Measurements from ENCODE around the gene BRD3OS.

Gene BRD3OS

GRCh38 chr9:134029248-134030226 lies 4.3 kb downstream of the BRD3OS start:
- Mint-ChIP-seq H3K4me3 (no peak overlapping the region), H3K9me3 (no peaks in the 10 kb centered on the region), H3K4me1 (ENCODE audit: low read depth) (peaks cover 6% of the 10 kb centered on the region), H3K27me3 (ENCODE audit: low read depth) (no peaks in the 10 kb centered on the region), H3K27ac (no peak overlapping the region), H3K36me3 (ENCODE audit: low read depth) (peaks cover 7% of the 10 kb centered on the region)
- DNase-seq (ENCODE audit: low spot score), result no peak

GRCh38 chr9:134030821-134031470 lies 5.7 kb downstream of the BRD3OS start:
- Mint-ChIP-seq H3K36me3 (ENCODE audit: low read depth) (peaks cover 14% of the 10 kb centered on the region), H3K4me1 (ENCODE audit: low read depth) (peaks cover 5% of the 10 kb centered on the region), H3K9me3 (no peaks in the 10 kb centered on the region), H3K27ac (no peak overlapping the region), H3K27me3 (ENCODE audit: low read depth) (no peaks in the 10 kb centered on the region), H3K4me3 (no peak overlapping the region)
- DNase-seq (ENCODE audit: low spot score), result no peak

GRCh38 chr9:134031783-134032182 lies 6.5 kb downstream of the BRD3OS start:
- Mint-ChIP-seq H3K36me3 (ENCODE audit: low read depth) (peaks cover 20% of the 10 kb centered on the region), H3K27me3 (ENCODE audit: low read depth) (no peaks in the 10 kb centered on the region), H3K9me3 (no peaks in the 10 kb centered on the region), H3K4me3 (no peak overlapping the region), H3K4me1 (ENCODE audit: low read depth) (peaks cover 2% of the 10 kb centered on the region), H3K27ac (no peak overlapping the region)
- DNase-seq (ENCODE audit: low spot score), result no peak

GRCh38 chr9:134032456-134033222 lies 7.4 kb downstream of the BRD3OS start:
- Mint-ChIP-seq H3K4me1 (ENCODE audit: low read depth) (no peaks in the 10 kb centered on the region), H3K36me3 (ENCODE audit: low read depth) (peaks cover 24% of the 10 kb centered on the region), H3K4me3 (no peak overlapping the region), H3K9me3 (no peaks in the 10 kb centered on the region), H3K27ac (no peak overlapping the region), H3K27me3 (ENCODE audit: low read depth) (no peaks in the 10 kb centered on the region)
- no peak for DNase-seq (ENCODE audit: low spot score)

GRCh38 chr9:134033516-134034214 lies 8.4 kb downstream of the BRD3OS start:
- Mint-ChIP-seq H3K9me3 (no peaks in the 10 kb centered on the region), H3K27ac (no peak overlapping the region), H3K4me1 (ENCODE audit: low read depth) (no peaks in the 10 kb centered on the region), H3K36me3 (ENCODE audit: low read depth) (peaks cover 33% of the 10 kb centered on the region), H3K4me3 (no peak overlapping the region), H3K27me3 (ENCODE audit: low read depth) (no peaks in the 10 kb centered on the region)
- no peak for DNase-seq (ENCODE audit: low spot score)

- no peaks in the 10 kb centered on the region for H3K9me3 Mint-ChIP-seq
- no peaks in the 10 kb centered on the region for H3K27me3 Mint-ChIP-seq (ENCODE audit: low read depth)
- H3K4me3 Mint-ChIP-seq, result no peak overlapping the region
- H3K36me3 Mint-ChIP-seq (ENCODE audit: low read depth), result peaks cover 40% of the 10 kb centered on the region
- no peaks in the 10 kb centered on the region for H3K4me1 Mint-ChIP-seq (ENCODE audit: low read depth)
- H3K27ac Mint-ChIP-seq, result no peak overlapping the region
- DNase-seq (ENCODE audit: low spot score), result no peak
Measured at GRCh38 chr9:134034215-134035040, 9.1 kb downstream of the BRD3OS start.

- Mint-ChIP-seq H3K27me3 (ENCODE audit: low read depth) (no peaks in the 10 kb centered on the region), H3K9me3 (no peaks in the 10 kb centered on the region), H3K36me3 (ENCODE audit: low read depth) (peaks cover 49% of the 10 kb centered on the region), H3K4me3 (no peak overlapping the region), H3K27ac (no peak overlapping the region), H3K4me1 (ENCODE audit: low read depth) (no peaks in the 10 kb centered on the region)
- no peak for DNase-seq (ENCODE audit: low spot score)
Measured at GRCh38 chr9:134035041-134036039, 10.1 kb downstream of the BRD3OS start.

- no peaks in the 10 kb centered on the region for H3K4me1 Mint-ChIP-seq (ENCODE audit: low read depth)
- no peaks in the 10 kb centered on the region for H3K27me3 Mint-ChIP-seq (ENCODE audit: low read depth)
- H3K9me3 Mint-ChIP-seq, result no peaks in the 10 kb centered on the region
- H3K36me3 Mint-ChIP-seq (ENCODE audit: low read depth), result peaks cover 52% of the 10 kb centered on the region
- DNase-seq (ENCODE audit: low spot score), result no peak
- H3K27ac Mint-ChIP-seq, result no peak overlapping the region
- H3K4me3 Mint-ChIP-seq, result no peak overlapping the region
Measured at GRCh38 chr9:134036130-134036529, 10.8 kb downstream of the BRD3OS start.

GRCh38 chr9:134037641-134038040 lies 12.4 kb downstream of the BRD3OS start:
- no peaks in the 10 kb centered on the region for H3K4me1 Mint-ChIP-seq (ENCODE audit: low read depth)
- no peaks in the 10 kb centered on the region for H3K9me3 Mint-ChIP-seq
- H3K27me3 Mint-ChIP-seq (ENCODE audit: low read depth), result no peaks in the 10 kb centered on the region
- peaks cover 52% of the 10 kb centered on the region for H3K36me3 Mint-ChIP-seq (ENCODE audit: low read depth)
- DNase-seq (ENCODE audit: low spot score), result no peak
- no peak overlapping the region for H3K4me3 Mint-ChIP-seq
- no peak overlapping the region for H3K27ac Mint-ChIP-seq

- DNase-seq (ENCODE audit: low spot score), result no peak
- no peaks in the 10 kb centered on the region for H3K4me1 Mint-ChIP-seq (ENCODE audit: low read depth)
- no peak overlapping the region for H3K4me3 Mint-ChIP-seq
- H3K27ac Mint-ChIP-seq, result no peak overlapping the region
- no peaks in the 10 kb centered on the region for H3K27me3 Mint-ChIP-seq (ENCODE audit: low read depth)
- peaks cover 45% of the 10 kb centered on the region for H3K36me3 Mint-ChIP-seq (ENCODE audit: low read depth)
- H3K9me3 Mint-ChIP-seq, result no peaks in the 10 kb centered on the region
Measured at GRCh38 chr9:134039386-134040175, 14.3 kb downstream of the BRD3OS start.

GRCh38 chr9:134040176-134040565 lies 14.9 kb downstream of the BRD3OS start:
- no peak overlapping the region for H3K4me3 Mint-ChIP-seq
- H3K36me3 Mint-ChIP-seq (ENCODE audit: low read depth), result peaks cover 42% of the 10 kb centered on the region
- H3K27ac Mint-ChIP-seq, result no peak overlapping the region
- no peaks in the 10 kb centered on the region for H3K27me3 Mint-ChIP-seq (ENCODE audit: low read depth)
- no peaks in the 10 kb centered on the region for H3K9me3 Mint-ChIP-seq
- DNase-seq (ENCODE audit: low spot score), result no peak
- H3K4me1 Mint-ChIP-seq (ENCODE audit: low read depth), result no peaks in the 10 kb centered on the region
